Suprapubic skin (tissue), 4 donors: Measurements from ENCODE around the gene SFSWAP. TPM values are rescaled to one million over a fixed set of nuclear protein-coding genes. Genes with fewer than 3 reads are reported as not detected.

Experiments
- DNase-seq, 2 donors: peaks; one replicate each; pipeline ENCODE4 v3.0.0-alpha.2; 2019; ENCODE audit warnings: low spot score in 2 of 2
- H3K27ac ChIP-seq: fragments of 200-600 bp; sonication (generic); one replicate; pipeline ENCODE4 v1.5.1; 2019
- H3K27me3 ChIP-seq: fragments of 200-600 bp; sonication (generic); one replicate; pipeline ENCODE4 v1.5.1; 2019
- H3K36me3 ChIP-seq: fragments of 200-600 bp; sonication (generic); one replicate; pipeline ENCODE4 v1.5.1; 2019
- H3K4me1 ChIP-seq: fragments of 200-600 bp; sonication (generic); one replicate; pipeline ENCODE4 v1.5.1; 2019
- H3K4me3 ChIP-seq: fragments of 200-600 bp; sonication (generic); one replicate; pipeline ENCODE4 v1.5.1; 2019; ENCODE audit warnings: mild to moderate bottlenecking
- H3K9me3 ChIP-seq: fragments of 200-600 bp; sonication (generic); one replicate; pipeline ENCODE4 v1.5.1; 2019
- EP300 ChIP-seq: sonication (generic); formaldehyde crosslinking; IDR thresholded peaks from one replicate; pipeline ENCODE4 v1.6.1; 2017; ENCODE audit warnings: antibody characterized with exemption
- POLR2A ChIP-seq, 2 donors: fragments of 450-650 bp; IDR thresholded peaks; one replicate each; pipeline ENCODE4 v1.6.1; 2017; ENCODE audit warnings: antibody characterized with exemption in 2 of 2, mild to moderate bottlenecking in 2 of 2, moderate library complexity in 2 of 2
- POLR2AphosphoS5 ChIP-seq, 3 donors: sonication (generic); formaldehyde crosslinking; IDR thresholded peaks; one replicate each; pipeline ENCODE4 v1.6.1; 2017; ENCODE audit warnings: antibody characterized with exemption in 3 of 3
- WGBS: methylation state at CpG from one replicate; pipeline ENCODE4 v1.1.5; 2018; 5-methylcytosine and 5-hydroxymethylcytosine counted together
- total RNA-seq, 4 donors: library from RNA; depleted of rRNA; stranded (reverse); fragments of >200 nt; gene quantifications; one replicate each; pipeline ENCODE4 v1.1.0, GENCODE V29; 2016
- TF ChIP-seq, protein P1 (sequence below), 2 donors: fragments of 200-600 bp in 1 of 2; fragments of 450-650 bp in 1 of 2; sonication (generic) in 1 of 2; IDR thresholded peaks; one replicate each; pipeline ENCODE4 v1.5.1; 2016 to 2019; ENCODE audit warnings: antibody characterized with exemption in 2 of 2, mild to moderate bottlenecking in 1 of 2, moderate library complexity in 1 of 2

The SFSWAP gene
- total RNA-seq, 4 donors from 2014 or later, result 41.3 to 107 (median 49.9) TPM

DNA sequence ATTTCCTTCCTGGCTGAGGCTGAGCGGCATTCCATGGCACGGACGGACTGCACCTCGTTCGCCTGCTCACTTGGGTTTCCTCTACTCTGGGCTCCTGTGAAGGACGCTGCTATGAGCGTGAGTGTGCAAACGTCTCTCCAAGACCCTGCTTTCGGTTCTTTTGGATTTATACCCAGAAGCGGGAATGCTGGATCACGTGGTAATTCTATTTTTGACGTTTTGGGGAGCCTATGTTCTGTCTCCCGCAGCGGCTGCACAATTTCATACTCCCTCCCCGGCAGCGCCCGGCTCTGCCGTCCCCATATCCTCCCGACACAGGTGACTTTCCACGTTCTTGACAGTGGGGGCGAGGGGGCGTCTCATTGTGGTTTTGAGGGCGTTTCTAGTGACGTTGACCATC, 137.9 kb downstream of the SFSWAP start:
- no peak for DNase-seq
- H3K27ac ChIP-seq, result no peak overlapping the region
- H3K4me1 ChIP-seq, result peaks cover 6% of the 10 kb centered on the region
- H3K9me3 ChIP-seq, result no peaks in the 10 kb centered on the region
- H3K36me3 ChIP-seq, result peaks cover 2% of the 10 kb centered on the region
- TF ChIP-seq POLR2A (IDR thresholded peaks at IDR 0.05) (no peak), EP300 (no peak), POLR2AphosphoS5 (IDR thresholded peaks at IDR 0.05) (no peak)
- TF ChIP-seq, protein P1, sequence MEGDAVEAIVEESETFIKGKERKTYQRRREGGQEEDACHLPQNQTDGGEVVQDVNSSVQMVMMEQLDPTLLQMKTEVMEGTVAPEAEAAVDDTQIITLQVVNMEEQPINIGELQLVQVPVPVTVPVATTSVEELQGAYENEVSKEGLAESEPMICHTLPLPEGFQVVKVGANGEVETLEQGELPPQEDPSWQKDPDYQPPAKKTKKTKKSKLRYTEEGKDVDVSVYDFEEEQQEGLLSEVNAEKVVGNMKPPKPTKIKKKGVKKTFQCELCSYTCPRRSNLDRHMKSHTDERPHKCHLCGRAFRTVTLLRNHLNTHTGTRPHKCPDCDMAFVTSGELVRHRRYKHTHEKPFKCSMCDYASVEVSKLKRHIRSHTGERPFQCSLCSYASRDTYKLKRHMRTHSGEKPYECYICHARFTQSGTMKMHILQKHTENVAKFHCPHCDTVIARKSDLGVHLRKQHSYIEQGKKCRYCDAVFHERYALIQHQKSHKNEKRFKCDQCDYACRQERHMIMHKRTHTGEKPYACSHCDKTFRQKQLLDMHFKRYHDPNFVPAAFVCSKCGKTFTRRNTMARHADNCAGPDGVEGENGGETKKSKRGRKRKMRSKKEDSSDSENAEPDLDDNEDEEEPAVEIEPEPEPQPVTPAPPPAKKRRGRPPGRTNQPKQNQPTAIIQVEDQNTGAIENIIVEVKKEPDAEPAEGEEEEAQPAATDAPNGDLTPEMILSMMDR (IDR thresholded peaks at IDR 0.05), result no peak
- H3K27me3 ChIP-seq, result peaks cover 3% of the 10 kb centered on the region
- no peak overlapping the region for H3K4me3 ChIP-seq
- WGBS, result 93% methylated on average over 15 of the region's 24 CpGs

Other genes starting within 250 kb of the SFSWAP start
- 10 to 100 TPM in 1 of 4 donors, 1 to 10 TPM in 3; 3.0 to 10.1 (median 5.6) TPM for gene MMP17, start 117.3 kb downstream of the SFSWAP start, total RNA-seq
- gene ULK1, start 183.5 kb downstream of the SFSWAP start, total RNA-seq, result 100 to 1,000 TPM in 1 of 4 donors, 10 to 100 TPM in 3; 37.0 to 102 (median 65.7) TPM
- gene PUS1, start 218.2 kb downstream of the SFSWAP start, total RNA-seq, result 10 to 100 TPM; 16.3 to 24.4 (median 21.8) TPM
- 10 to 100 TPM; 32.0 to 81.3 (median 40.1) TPM for gene EP400, start 238.9 kb downstream of the SFSWAP start, total RNA-seq